ENCODE measurements around the gene TBC1D14. TPM values are rescaled to one million over a fixed set of nuclear protein-coding genes. Genes with fewer than 3 reads are reported as not detected.

TBC1D14 gene
- total RNA-seq, 2 experiments from 2014 or later: 49.0 to 49.1 TPM

GRCh38 chr4:7067126-7067451 is 157.5 kb downstream of the TBC1D14 start:
- Mint-ChIP-seq H3K4me3 (peak overlapping the region; percentile 87), H3K27ac (peak overlapping the region; percentile 93)
- CTCF ChIA-PET: interaction anchor here (0.8 to 11.0 kb wide), 12 partner anchors 12 to 348 kb away, joined by 3 to 153 read pairs (median 6); partner anchors contain the start of genes BLOC1S4 and TADA2B

GRCh38 chr4:7067452-7068278 is 158.0 kb downstream of the TBC1D14 start, which contains the start of gene GRPEL1:
Gene GRPEL1 (minus strand): TSS chr4:7068064. CDS start chr4:7068032, 32 bp downstream.
- peak within 1 kb of the TSS; percentile 93 for H3K27ac Mint-ChIP-seq
- CTCF ChIA-PET: interaction anchor here (0.8 to 11.0 kb wide), 21 partner anchors 12 to 735 kb away, joined by 3 to 153 read pairs (median 5); partner anchors contain the start of genes BLOC1S4, MRFAP1L1 and TADA2B
- peak within 1 kb of the TSS; percentile 87 for H3K4me3 Mint-ChIP-seq
- H3K4me1 Mint-ChIP-seq: peaks cover 42% of the 10 kb centered on the region
- H3K27me3 Mint-ChIP-seq: peaks cover 14% of the 10 kb centered on the region
- ATAC-seq: peak; percentile 93
- no peaks in the 10 kb centered on the region for H3K9me3 Mint-ChIP-seq (ENCODE audit: low read depth)
- H3K36me3 Mint-ChIP-seq: peaks cover 25% of the 10 kb centered on the region
- DNase-seq: peak; percentile 100

More at GRCh38 chr4:7067126-7067451, 157.5 kb downstream of the TBC1D14 start:
- Mint-ChIP-seq H3K27me3 (peaks cover 9% of the 10 kb centered on the region), H3K36me3 (peaks cover 29% of the 10 kb centered on the region), H3K9me3 (ENCODE audit: low read depth) (no peaks in the 10 kb centered on the region), H3K4me1 (peaks cover 42% of the 10 kb centered on the region)
- no peak for ATAC-seq
- no peak for DNase-seq

DNA sequence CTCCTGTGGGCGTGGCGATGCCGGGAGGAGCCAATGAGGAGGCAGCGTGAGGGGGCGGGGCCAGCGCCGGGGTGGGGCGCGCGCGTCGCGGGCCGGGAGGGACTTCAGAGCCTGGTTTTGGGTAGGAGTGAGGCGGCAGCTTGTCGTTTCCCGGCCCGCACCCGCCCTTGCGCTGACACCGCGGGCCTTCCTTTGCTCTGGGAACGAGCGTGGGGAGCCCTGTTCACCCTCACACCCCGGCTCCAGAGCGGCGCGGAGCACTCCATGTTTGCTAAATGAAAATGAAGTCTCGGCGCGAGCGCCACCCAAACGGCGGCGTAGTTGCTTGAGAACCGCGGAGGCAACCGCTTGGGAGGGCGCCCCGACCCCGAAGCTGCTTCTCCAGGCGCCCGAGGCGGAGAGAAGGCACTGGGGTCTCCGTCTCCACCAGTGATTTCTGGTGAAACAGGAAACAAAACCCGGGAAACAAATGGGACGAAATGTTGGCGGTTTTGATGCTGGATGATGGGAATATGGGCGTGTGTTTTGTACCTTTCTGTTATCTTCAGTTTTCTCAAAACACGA is 158.7 kb downstream of the TBC1D14 start:
- no peaks in the 10 kb centered on the region for H3K9me3 Mint-ChIP-seq (ENCODE audit: low read depth)
- H3K36me3 Mint-ChIP-seq: peaks cover 20% of the 10 kb centered on the region
- DNase-seq (no peak), ATAC-seq (no peak)
- CTCF ChIA-PET: interaction anchor here (0.6 to 11.0 kb wide), 22 partner anchors 9 to 734 kb away, joined by 3 to 153 read pairs (median 6); partner anchors contain the start of genes BLOC1S4, MRFAP1L1 and TADA2B
- H3K4me3 Mint-ChIP-seq: peak overlapping the region; percentile 87
- H3K27ac Mint-ChIP-seq: peak overlapping the region; percentile 93
- H3K4me1 Mint-ChIP-seq: peaks cover 42% of the 10 kb centered on the region
- peaks cover 14% of the 10 kb centered on the region for H3K27me3 Mint-ChIP-seq

DNA sequence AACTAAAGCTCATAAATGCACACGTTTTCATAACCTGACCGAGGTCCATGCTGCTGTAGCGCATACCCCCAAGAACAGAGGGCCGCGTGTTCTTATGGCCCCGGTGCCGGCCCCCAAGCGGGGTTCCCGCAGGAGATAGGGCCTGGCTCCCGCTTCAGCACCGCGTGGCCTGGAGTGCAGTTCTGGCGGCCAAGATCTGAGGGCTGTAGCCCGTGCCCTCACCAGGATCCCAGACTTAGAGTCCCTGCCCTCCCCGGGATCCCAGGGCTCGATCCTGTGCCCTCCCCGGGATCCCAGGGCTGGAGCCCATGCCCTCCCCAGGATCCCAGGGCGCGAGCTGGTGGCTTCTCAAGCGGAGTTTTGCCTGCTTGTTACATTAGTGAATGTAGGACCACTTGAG is 159.3 kb downstream of the TBC1D14 start:
- H3K27ac Mint-ChIP-seq: peak overlapping the region; percentile 93
- CTCF ChIA-PET: interaction anchor here (0.6 to 11.0 kb wide), 17 partner anchors 9 to 734 kb away, joined by 3 to 153 read pairs (median 8); partner anchors contain the start of genes BLOC1S4 and TADA2B
- peaks cover 40% of the 10 kb centered on the region for H3K4me1 Mint-ChIP-seq
- no peaks in the 10 kb centered on the region for H3K9me3 Mint-ChIP-seq (ENCODE audit: low read depth)
- DNase-seq (no peak), ATAC-seq (no peak)
- peaks cover 14% of the 10 kb centered on the region for H3K27me3 Mint-ChIP-seq
- peak overlapping the region; percentile 87 for H3K4me3 Mint-ChIP-seq
- peaks cover 16% of the 10 kb centered on the region for H3K36me3 Mint-ChIP-seq

DNA sequence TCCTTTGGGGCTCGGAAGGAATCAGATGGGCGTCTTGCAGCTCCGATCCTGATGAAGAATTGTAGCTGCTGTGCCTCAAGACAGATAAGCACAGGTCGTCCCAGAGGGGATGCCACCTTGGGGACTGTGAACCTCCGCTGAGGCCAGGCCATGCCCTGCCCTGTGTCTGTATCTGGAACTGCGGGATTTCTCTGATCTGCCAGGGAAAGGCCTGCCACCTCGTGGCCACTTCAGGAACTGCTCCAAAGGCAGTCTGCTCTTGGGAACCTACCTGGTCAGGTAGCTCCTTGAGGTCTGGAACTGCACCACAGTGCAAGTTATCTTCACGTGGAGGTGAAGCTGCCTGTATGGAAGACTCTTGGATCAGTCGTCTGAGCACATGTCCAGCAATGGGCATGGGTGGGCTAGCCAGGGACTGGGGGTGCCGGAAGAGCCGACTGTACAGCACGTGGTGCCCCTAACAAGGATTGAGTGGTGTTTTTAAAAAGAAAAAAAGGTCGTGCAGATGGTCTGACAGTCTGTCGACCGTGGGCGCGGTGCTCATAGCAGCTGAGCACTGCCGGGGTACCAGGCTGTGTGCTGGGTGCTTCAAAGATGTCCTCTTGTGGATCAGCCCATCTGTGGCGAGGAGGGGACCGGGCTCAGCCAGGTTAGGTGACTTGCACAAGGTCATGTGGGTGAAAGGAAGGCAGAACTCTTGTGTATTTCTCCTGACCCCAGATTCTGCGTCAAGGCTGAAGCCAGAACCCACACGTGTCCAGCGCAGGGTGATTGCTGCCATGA is 161.3 kb downstream of the TBC1D14 start:
- Mint-ChIP-seq H3K27me3 (peaks cover 14% of the 10 kb centered on the region), H3K36me3 (peaks cover 5% of the 10 kb centered on the region), H3K9me3 (ENCODE audit: low read depth) (no peaks in the 10 kb centered on the region), H3K4me3 (no peak overlapping the region), H3K4me1 (peaks cover 32% of the 10 kb centered on the region), H3K27ac (no peak overlapping the region)
- ATAC-seq: peak; percentile 24
- CTCF ChIA-PET: interaction anchor here (0.6 to 11.0 kb wide), 38 partner anchors 8 to 396 kb away, joined by 3 to 153 read pairs (median 4); partner anchors contain the start of genes BLOC1S4, MRFAP1L1, TADA2B and TBC1D14
- DNase-seq: peak; percentile 89

- H3K4me1 Mint-ChIP-seq: peaks cover 15% of the 10 kb centered on the region
- no peaks in the 10 kb centered on the region for H3K36me3 Mint-ChIP-seq
- no peak overlapping the region for H3K4me3 Mint-ChIP-seq
- no peaks in the 10 kb centered on the region for H3K9me3 Mint-ChIP-seq (ENCODE audit: low read depth)
- peaks cover 14% of the 10 kb centered on the region for H3K27me3 Mint-ChIP-seq
- CTCF ChIA-PET: interaction anchor here (1.1 to 3.8 kb wide), 4 partner anchors 10 to 353 kb away, joined by 3 to 19 read pairs (median 8); a partner anchor contains a TSS
- ATAC-seq (no peak), DNase-seq (no peak)
- no peak overlapping the region for H3K27ac Mint-ChIP-seq
Measured at GRCh38 chr4:7073059-7073458, 163.4 kb downstream of the TBC1D14 start.

DNA sequence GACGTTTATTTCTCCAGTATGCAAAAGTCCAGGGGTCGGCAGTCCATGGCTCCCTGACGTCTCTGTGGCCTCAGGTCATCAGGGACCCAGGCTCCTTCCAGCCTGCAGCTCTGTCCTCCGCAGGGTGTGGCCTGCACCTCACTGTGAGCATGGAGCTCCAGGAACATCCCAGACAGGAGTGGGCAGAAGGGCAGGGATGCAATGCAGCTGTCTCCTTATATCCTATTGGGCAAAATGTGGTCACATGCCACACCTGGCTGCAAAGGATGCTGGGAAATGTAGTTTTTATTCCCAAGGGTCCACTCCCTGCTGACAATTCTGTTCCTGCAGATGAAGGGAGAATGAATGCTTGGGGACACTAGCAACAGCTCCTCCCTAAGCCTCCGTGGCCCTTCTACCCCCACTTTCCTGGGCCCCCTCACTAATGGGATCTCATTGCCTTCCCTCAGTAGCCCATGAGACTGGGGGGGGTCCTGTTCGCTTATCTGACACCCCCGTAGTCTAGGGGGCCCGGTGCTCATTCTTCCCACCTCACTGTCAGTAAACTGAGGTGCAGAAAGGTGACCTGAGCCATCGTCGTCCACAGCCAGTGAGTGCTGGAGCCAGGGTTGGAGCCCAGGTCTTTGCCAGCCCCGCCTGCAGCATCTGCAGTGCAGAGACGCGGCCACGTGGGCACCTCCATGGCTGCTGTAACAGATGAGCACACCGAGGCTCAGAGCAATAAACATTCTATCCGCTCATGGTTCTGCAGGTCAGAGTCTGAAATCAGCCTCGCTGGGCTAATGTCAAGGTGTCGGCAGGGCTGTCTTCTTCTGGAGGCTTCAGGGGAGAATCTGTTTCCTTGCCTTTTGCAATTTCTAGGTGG is 164.1 kb downstream of the TBC1D14 start:
- no peaks in the 10 kb centered on the region for H3K36me3 Mint-ChIP-seq
- DNase-seq: no peak
- no peak overlapping the region for H3K4me3 Mint-ChIP-seq
- CTCF ChIA-PET: interaction anchor here (1.1 to 3.8 kb wide), 4 partner anchors 9 to 354 kb away, joined by 3 to 19 read pairs (median 4); a partner anchor contains a TSS
- no peak overlapping the region for H3K27ac Mint-ChIP-seq
- no peaks in the 10 kb centered on the region for H3K9me3 Mint-ChIP-seq (ENCODE audit: low read depth)
- no peak for ATAC-seq
- peaks cover 14% of the 10 kb centered on the region for H3K27me3 Mint-ChIP-seq
- peaks cover 12% of the 10 kb centered on the region for H3K4me1 Mint-ChIP-seq

GRCh38 chr4:7074426-7074825 is 164.8 kb downstream of the TBC1D14 start:
- H3K4me1 Mint-ChIP-seq: peaks cover 7% of the 10 kb centered on the region

GRCh38 chr4:7075962-7076695 is 166.5 kb downstream of the TBC1D14 start:
- peaks cover 31% of the 10 kb centered on the region for H3K27me3 Mint-ChIP-seq
- CTCF ChIA-PET: no interaction called here
- H3K9me3 Mint-ChIP-seq (ENCODE audit: low read depth): no peaks in the 10 kb centered on the region
- H3K4me1 Mint-ChIP-seq: no peaks in the 10 kb centered on the region
- DNase-seq (no peak), ATAC-seq (no peak)
- H3K4me3 Mint-ChIP-seq: no peak overlapping the region
- no peak overlapping the region for H3K27ac Mint-ChIP-seq
- no peaks in the 10 kb centered on the region for H3K36me3 Mint-ChIP-seq

More at GRCh38 chr4:7074426-7074825, 164.8 kb downstream of the TBC1D14 start:
- Mint-ChIP-seq H3K4me3 (no peak overlapping the region), H3K27me3 (peaks cover 18% of the 10 kb centered on the region), H3K9me3 (ENCODE audit: low read depth) (no peaks in the 10 kb centered on the region), H3K27ac (no peak overlapping the region), H3K36me3 (no peaks in the 10 kb centered on the region)
- ATAC-seq: no peak
- CTCF ChIA-PET: interaction anchor here (1.0 to 1.2 kb wide), 3 partner anchors 9 to 339 kb away, joined by 3 read pairs; a partner anchor contains a TSS
- no peak for DNase-seq

DNA sequence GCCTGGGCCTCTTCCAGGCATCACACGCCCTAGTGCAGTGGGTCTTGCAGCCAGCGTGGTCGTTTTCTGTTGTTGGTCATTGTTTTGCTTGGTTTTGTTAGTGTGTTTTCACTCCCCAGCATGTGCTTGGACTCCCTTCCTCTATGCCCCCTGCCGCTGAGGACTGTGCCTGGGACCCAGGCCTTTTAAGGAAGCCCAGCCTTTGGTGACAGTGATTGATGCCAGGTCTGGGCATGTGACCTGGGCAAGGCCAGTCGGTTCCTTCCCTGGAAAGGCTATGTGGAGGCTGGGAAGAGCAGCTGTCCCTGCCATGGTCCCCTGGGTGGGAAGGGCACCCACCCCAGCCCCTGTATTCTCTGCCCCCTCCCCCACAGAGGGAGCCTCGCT is 167.1 kb downstream of the TBC1D14 start:
- DNase-seq (no peak), ATAC-seq (no peak)
- H3K27ac Mint-ChIP-seq: no peak overlapping the region
- no peaks in the 10 kb centered on the region for H3K9me3 Mint-ChIP-seq (ENCODE audit: low read depth)
- H3K27me3 Mint-ChIP-seq: peaks cover 32% of the 10 kb centered on the region
- CTCF ChIA-PET: no interaction called here
- H3K4me1 Mint-ChIP-seq: no peaks in the 10 kb centered on the region
- H3K36me3 Mint-ChIP-seq: no peaks in the 10 kb centered on the region
- H3K4me3 Mint-ChIP-seq: no peak overlapping the region

- CTCF ChIA-PET: no interaction called here
- H3K27ac Mint-ChIP-seq: no peak overlapping the region
- no peaks in the 10 kb centered on the region for H3K4me1 Mint-ChIP-seq
- H3K9me3 Mint-ChIP-seq (ENCODE audit: low read depth): no peaks in the 10 kb centered on the region
- ATAC-seq (no peak), DNase-seq (no peak)
- no peaks in the 10 kb centered on the region for H3K36me3 Mint-ChIP-seq
- peaks cover 32% of the 10 kb centered on the region for H3K27me3 Mint-ChIP-seq
- no peak overlapping the region for H3K4me3 Mint-ChIP-seq
Measured at GRCh38 chr4:7077371-7077770, 167.7 kb downstream of the TBC1D14 start.
